ENCODE results near the gene RPS6KA2.

Gene RPS6KA2

GRCh38 chr6:166462461-166463135 is 164.5 kb downstream of the RPS6KA2 start:
- no peak overlapping the region for H3K27ac ChIP-seq

GRCh38 chr6:166461821-166462460 is 165.1 kb downstream of the RPS6KA2 start:
- no peak overlapping the region for H3K27ac ChIP-seq
- no peak for DNase-seq (ENCODE audit: low read depth, low spot score)

More at GRCh38 chr6:166462461-166463135, 164.5 kb downstream of the RPS6KA2 start:
- DNase-seq (ENCODE audit: low read depth, low spot score): no peak

- no peak overlapping the region for H3K27ac ChIP-seq
- no peak for DNase-seq (ENCODE audit: low read depth, low spot score)
Observed at GRCh38 chr6:166460473-166461437, 166.3 kb downstream of the RPS6KA2 start.

- no peak for DNase-seq (ENCODE audit: low read depth, low spot score)
Observed at GRCh38 chr6:166459906-166460305, 167.1 kb downstream of the RPS6KA2 start.

GRCh38 chr6:166459272-166459671 is 167.8 kb downstream of the RPS6KA2 start:
- DNase-seq (ENCODE audit: low read depth, low spot score): no peak
- no peak overlapping the region for H3K27ac ChIP-seq

More at GRCh38 chr6:166459906-166460305, 167.1 kb downstream of the RPS6KA2 start:
- no peak overlapping the region for H3K27ac ChIP-seq

- no peak for DNase-seq (ENCODE audit: low read depth, low spot score)
- no peak overlapping the region for H3K27ac ChIP-seq
Observed at GRCh38 chr6:166456395-166457156, 170.5 kb downstream of the RPS6KA2 start.

GRCh38 chr6:166454692-166455515 is 172.1 kb downstream of the RPS6KA2 start:
- no peak for DNase-seq (ENCODE audit: low read depth, low spot score)
- H3K27ac ChIP-seq: no peak overlapping the region

- DNase-seq (ENCODE audit: low read depth, low spot score): no peak
Observed at GRCh38 chr6:166453651-166454050, 173.4 kb downstream of the RPS6KA2 start.

GRCh38 chr6:166450167-166450873 is 176.7 kb downstream of the RPS6KA2 start:
- DNase-seq (ENCODE audit: low read depth, low spot score): no peak
- H3K27ac ChIP-seq: no peak overlapping the region

More at GRCh38 chr6:166453651-166454050, 173.4 kb downstream of the RPS6KA2 start:
- no peak overlapping the region for H3K27ac ChIP-seq

- DNase-seq (ENCODE audit: low read depth, low spot score): no peak
- no peak overlapping the region for H3K27ac ChIP-seq
Observed at GRCh38 chr6:166449641-166450040, 177.4 kb downstream of the RPS6KA2 start.

GRCh38 chr6:166449036-166449435 is 178.0 kb downstream of the RPS6KA2 start:
- H3K27ac ChIP-seq: no peak overlapping the region
- DNase-seq (ENCODE audit: low read depth, low spot score): no peak

- H3K27ac ChIP-seq: no peak overlapping the region
- DNase-seq (ENCODE audit: low read depth, low spot score): no peak
Observed at GRCh38 chr6:166448432-166448831, 178.6 kb downstream of the RPS6KA2 start.

- no peak for DNase-seq (ENCODE audit: low read depth, low spot score)
Observed at GRCh38 chr6:166446567-166447065, 180.4 kb downstream of the RPS6KA2 start.

GRCh38 chr6:166446146-166446545 is 180.9 kb downstream of the RPS6KA2 start:
- H3K27ac ChIP-seq: no peak overlapping the region
- no peak for DNase-seq (ENCODE audit: low read depth, low spot score)

More at GRCh38 chr6:166446567-166447065, 180.4 kb downstream of the RPS6KA2 start:
- H3K27ac ChIP-seq: no peak overlapping the region

- DNase-seq (ENCODE audit: low read depth, low spot score): no peak
- H3K27ac ChIP-seq: no peak overlapping the region
Observed at GRCh38 chr6:166444446-166444845, 182.6 kb downstream of the RPS6KA2 start.

- no peak for DNase-seq (ENCODE audit: low read depth, low spot score)
- no peak overlapping the region for H3K27ac ChIP-seq
Observed at GRCh38 chr6:166443166-166443565, 183.9 kb downstream of the RPS6KA2 start.

- no peak for DNase-seq (ENCODE audit: low read depth, low spot score)
- H3K27ac ChIP-seq: no peak overlapping the region
Observed at GRCh38 chr6:166442131-166442685, 184.8 kb downstream of the RPS6KA2 start.

Measured in epithelial cell of prostate (primary cell).